Left ventricle myocardium inferior (tissue), 1 donor: ENCODE measurements around the gene NDUFA8. TPM values are rescaled to one million over a fixed set of nuclear protein-coding genes. Genes with fewer than 3 reads are reported as not detected.

ENCODE experiments used
- DNase-seq: peaks from one replicate; pipeline ENCODE4 v3.0.0-alpha.2; 2020
- H3K27ac ChIP-seq: fragments of 200-600 bp; replicated peaks from 2 replicates; pipeline ENCODE4 v1.8.0; 2021
- H3K27me3 ChIP-seq: fragments of 200-600 bp; 2 replicates; pipeline ENCODE4 v1.8.0; 2021; ENCODE audit warnings: low read depth
- H3K36me3 ChIP-seq: fragments of 200-600 bp; 2 replicates; pipeline ENCODE4 v1.8.0; 2021
- H3K4me1 ChIP-seq: fragments of 200-600 bp; 2 replicates; pipeline ENCODE4 v1.8.0; 2021
- H3K4me3 ChIP-seq: fragments of 200-600 bp; 2 replicates; pipeline ENCODE4 v1.8.0; 2021; ENCODE audit warnings: mild to moderate bottlenecking, moderate library complexity
- H3K9me3 ChIP-seq: fragments of 200-600 bp; replicated peaks from 2 replicates; pipeline ENCODE4 v1.8.0; 2021
- CTCF ChIP-seq: fragments of 200-600 bp; IDR thresholded peaks from 2 replicates; pipeline ENCODE4 v1.8.0; 2021; ENCODE audit warnings: antibody characterized with exemption, mild to moderate bottlenecking, borderline replicate concordance
- intact Hi-C: fragments of 100-400 bp; cut with micrococcal nuclease; formaldehyde crosslinking; loops from one replicate; pipeline ENCODE4 v1.11.0; 2022
- total RNA-seq: library from RNA; stranded (reverse); fragmentation: NEBNext Ultra II Directional; extraction: Animal tissue kit (Norgen Biotek cat#: 25700); gene quantifications from one replicate; pipeline ENCODE4 v1.2.1, GENCODE V29; 2021
- donor health status: DM: no; HTN: yes; CAD: no; lungs with severe emphysema.

The NDUFA8 gene
- total RNA-seq, 1 donor from 2014 or later: 311 TPM

GRCh38 chr9:122125158-122125508 is 34.4 kb downstream of the NDUFA8 start:
- peak; percentile 96 for TF ChIP-seq CTCF
- peak; percentile 80 for DNase-seq
- Histone ChIP-seq H3K27ac (no peak overlapping the region), H3K27me3 (peaks cover 20% of the 10 kb centered on the region), H3K9me3 (no peaks in the 10 kb centered on the region), H3K36me3 (no peaks in the 10 kb centered on the region), H3K4me1 (peaks cover 42% of the 10 kb centered on the region), H3K4me3 (no peak overlapping the region)
- intact Hi-C loops: loop anchor here (1.0 to 10.0 kb wide), 2 partner anchors 225 to 330 kb away; no protein-coding TSS in a partner anchor

- TF ChIP-seq CTCF: no peak
- intact Hi-C loops: loop anchor here (10.0 kb wide), 1 partner anchor 330 kb away; no protein-coding TSS in a partner anchor
- no peak overlapping the region for H3K27ac ChIP-seq
- no peak overlapping the region for H3K4me3 ChIP-seq
- no peaks in the 10 kb centered on the region for H3K36me3 ChIP-seq
- no peak for DNase-seq
- H3K27me3 ChIP-seq: peaks cover 20% of the 10 kb centered on the region
- H3K4me1 ChIP-seq: peaks cover 41% of the 10 kb centered on the region
- H3K9me3 ChIP-seq: no peaks in the 10 kb centered on the region
Measured at GRCh38 chr9:122124528-122124927, 35.1 kb downstream of the NDUFA8 start.

- Histone ChIP-seq H3K4me1 (peaks cover 36% of the 10 kb centered on the region), H3K27me3 (peaks cover 20% of the 10 kb centered on the region), H3K27ac (no peak overlapping the region), H3K36me3 (no peaks in the 10 kb centered on the region), H3K9me3 (no peaks in the 10 kb centered on the region), H3K4me3 (no peak overlapping the region)
- intact Hi-C loops: loop anchor here (10.0 kb wide), 1 partner anchor 331 kb away; no protein-coding TSS in a partner anchor
- no peak for DNase-seq
- no peak for TF ChIP-seq CTCF
Measured at GRCh38 chr9:122124048-122124447, 35.5 kb downstream of the NDUFA8 start.

- intact Hi-C loops: loop anchor here (10.0 kb wide), 1 partner anchor 332 kb away; no protein-coding TSS in a partner anchor
Measured at GRCh38 chr9:122122903-122123632, 36.5 kb downstream of the NDUFA8 start.

GRCh38 chr9:122122468-122122867 is 37.1 kb downstream of the NDUFA8 start:
- Histone ChIP-seq H3K27me3 (peaks cover 20% of the 10 kb centered on the region), H3K4me1 (peaks cover 22% of the 10 kb centered on the region), H3K9me3 (no peaks in the 10 kb centered on the region), H3K27ac (no peak overlapping the region), H3K36me3 (no peaks in the 10 kb centered on the region), H3K4me3 (no peak overlapping the region)
- intact Hi-C loops: loop anchor here (10.0 kb wide), 1 partner anchor 332 kb away; no protein-coding TSS in a partner anchor
- DNase-seq: no peak
- no peak for TF ChIP-seq CTCF

More at GRCh38 chr9:122122903-122123632, 36.5 kb downstream of the NDUFA8 start:
- Histone ChIP-seq H3K36me3 (no peaks in the 10 kb centered on the region), H3K27ac (no peak overlapping the region), H3K9me3 (no peaks in the 10 kb centered on the region), H3K4me3 (no peak overlapping the region), H3K4me1 (peaks cover 28% of the 10 kb centered on the region), H3K27me3 (peaks cover 20% of the 10 kb centered on the region)
- DNase-seq: peak; percentile 62
- TF ChIP-seq CTCF: peak; percentile 96
